PFSK-1 (cell line): ENCODE data around the gene FAM209A.

ENCODE experiments used
- FOXP2 ChIP-seq: optimal IDR thresholded peaks from 2 replicates; pipeline ENCODE3; 2011; ENCODE audit warnings: borderline replicate concordance, control low read depth, inconsistent platforms; ENCODE audit not compliant: insufficient read depth; ENCODE audit errors: extremely low read length, extremely low read depth
- POLR2AphosphoS5 ChIP-seq: IDR thresholded peaks from 2 replicates; pipeline ENCODE4 v1.6.1; 2012; ENCODE audit warnings: low read depth, mild to moderate bottlenecking, control low read depth, low read length, moderate library complexity
- REST ChIP-seq, 2 experiments: IDR thresholded peaks; 2 replicates each; pipeline versions ENCODE4 v1.6.1 to v1.8.0; 2011 to 2012; ENCODE audit warnings: low read depth in 2 of 2, low read length in 2 of 2, control low read depth in 1 of 2, inconsistent platforms in 1 of 2, mild to moderate bottlenecking in 1 of 2, moderate library complexity in 1 of 2; ENCODE audit not compliant: insufficient read depth in 1 of 2
- SIN3A ChIP-seq: IDR thresholded peaks from 2 replicates; pipeline ENCODE4 v1.6.1; 2012; ENCODE audit warnings: mild to moderate bottlenecking, low read length, moderate library complexity, borderline replicate concordance; ENCODE audit not compliant: insufficient read depth
- TAF1 ChIP-seq: IDR thresholded peaks from 2 replicates; pipeline ENCODE4 v1.6.1; 2012; ENCODE audit warnings: low read length, control low read depth, borderline replicate concordance; ENCODE audit not compliant: insufficient read depth

- TF ChIP-seq POLR2AphosphoS5 = no peak
- TF ChIP-seq SIN3A = no peak
- TF ChIP-seq TAF1 = no peak
- TF ChIP-seq FOXP2 = no peak
- no peak for TF ChIP-seq REST (IDR thresholded peaks at IDR 0.05; ENCODE audit: insufficient read depth in 1 of 2, low read depth in 2 of 2, low read length in 2 of 2)
These were observed 6.4 kb upstream of the FAM209A start for GRCh38 chr20:56518126-56518525.
